Peyer's patch (tissue), 4 donors: Measurements from ENCODE around the gene PRAMEF17. TPM values are rescaled to one million over a fixed set of nuclear protein-coding genes. Genes with fewer than 3 reads are reported as not detected.
"Not testable (repeated sequence)": the region's sequence is repeated elsewhere in the genome, so short reads cannot be mapped to it uniquely, and the experiment has no call there.

Experiments used
- DNase-seq, 3 donors: peaks; one replicate each; pipeline ENCODE4 v3.0.0-alpha.2; 2017 to 2019
- H3K27ac ChIP-seq, 4 donors: fragments of 200-600 bp; sonication (generic); one replicate each; pipeline ENCODE4 v1.5.1; 2016 to 2019
- H3K27me3 ChIP-seq, 2 donors: fragments of 200-600 bp; sonication (generic); one replicate each; pipeline ENCODE4 v1.5.1; 2019
- H3K36me3 ChIP-seq, 3 donors: fragments of 200-600 bp; sonication (generic); one replicate each; pipeline ENCODE4 v1.5.1; 2016 to 2019
- H3K4me1 ChIP-seq, 4 donors: fragments of 200-600 bp; sonication (generic); one replicate each; pipeline ENCODE4 v1.5.1; 2016 to 2019
- H3K4me3 ChIP-seq, 4 donors: fragments of 200-600 bp; sonication (generic); 1 replicate in 3 of 4; 2 replicates in 1 of 4; pipeline ENCODE4 v1.5.1; 2016 to 2019; ENCODE audit warnings: mild to moderate bottlenecking in 1 of 4
- H3K9me3 ChIP-seq, 4 donors: fragments of 200-600 bp; sonication (generic); one replicate each; pipeline ENCODE4 v1.5.1; 2016 to 2019; ENCODE audit warnings: mild to moderate bottlenecking in 1 of 4
- POLR2A ChIP-seq, 2 donors: fragments of 450-650 bp; IDR thresholded peaks; one replicate each; pipeline ENCODE4 v1.5.1; 2017; ENCODE audit warnings: antibody characterized with exemption in 2 of 2, mild to moderate bottlenecking in 2 of 2, moderate library complexity in 2 of 2
- total RNA-seq, 4 donors: library from RNA; depleted of rRNA; stranded (reverse); fragments of >200 nt; gene quantifications; one replicate each; pipeline ENCODE4 v1.1.0, GENCODE V29; 2016
- TF ChIP-seq, protein P1 (sequence below), 6 experiments: fragments of 450-650 bp in 4 of 6; fragments of 200-600 bp in 2 of 6; sonication (generic) in 1 of 6; IDR thresholded peaks; one replicate each; pipeline ENCODE4 v1.5.1; 2017 to 2019; ENCODE audit warnings: antibody characterized with exemption in 6 of 6, mild to moderate bottlenecking in 3 of 6, moderate library complexity in 1 of 6

The PRAMEF17 gene
- total RNA-seq, 4 donors from 2014 or later: not detected

GRCh38 chr1:13395311-13395710, 5.9 kb downstream of the PRAMEF17 start:
- not testable (repeated sequence) for H3K4me1 ChIP-seq, DNase-seq, H3K27me3 ChIP-seq, H3K27ac ChIP-seq, H3K36me3 ChIP-seq, H3K4me3 ChIP-seq, H3K9me3 ChIP-seq

DNA sequence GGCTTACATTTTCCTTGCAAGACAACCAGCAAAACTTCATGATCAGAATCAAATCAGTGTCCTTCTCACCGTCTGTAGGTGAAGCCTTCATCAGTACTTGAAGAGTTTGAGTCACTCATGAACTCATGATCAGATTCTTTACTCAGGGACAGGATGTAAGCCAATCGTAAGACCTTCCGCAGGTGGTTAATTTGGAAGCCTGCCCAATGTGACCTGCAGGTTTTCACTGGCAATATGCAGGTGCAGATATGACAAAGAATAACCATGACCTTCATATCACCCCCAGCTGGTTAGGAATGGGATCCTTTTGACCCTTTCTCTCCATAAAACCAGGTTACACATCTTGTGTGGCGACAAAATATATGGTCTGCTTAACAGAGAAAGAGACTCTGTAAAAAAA, 18.4 kb downstream of the PRAMEF17 start:
- Histone ChIP-seq H3K36me3 (no peaks in the 10 kb centered on the region), H3K4me1 (no peaks in the 10 kb centered on the region), H3K27me3 (no peaks in the 10 kb centered on the region), H3K9me3 (no peaks in the 10 kb centered on the region), H3K27ac (no peak overlapping the region), H3K4me3 (no peak overlapping the region)
- DNase-seq: no peak
- TF ChIP-seq, protein P1, sequence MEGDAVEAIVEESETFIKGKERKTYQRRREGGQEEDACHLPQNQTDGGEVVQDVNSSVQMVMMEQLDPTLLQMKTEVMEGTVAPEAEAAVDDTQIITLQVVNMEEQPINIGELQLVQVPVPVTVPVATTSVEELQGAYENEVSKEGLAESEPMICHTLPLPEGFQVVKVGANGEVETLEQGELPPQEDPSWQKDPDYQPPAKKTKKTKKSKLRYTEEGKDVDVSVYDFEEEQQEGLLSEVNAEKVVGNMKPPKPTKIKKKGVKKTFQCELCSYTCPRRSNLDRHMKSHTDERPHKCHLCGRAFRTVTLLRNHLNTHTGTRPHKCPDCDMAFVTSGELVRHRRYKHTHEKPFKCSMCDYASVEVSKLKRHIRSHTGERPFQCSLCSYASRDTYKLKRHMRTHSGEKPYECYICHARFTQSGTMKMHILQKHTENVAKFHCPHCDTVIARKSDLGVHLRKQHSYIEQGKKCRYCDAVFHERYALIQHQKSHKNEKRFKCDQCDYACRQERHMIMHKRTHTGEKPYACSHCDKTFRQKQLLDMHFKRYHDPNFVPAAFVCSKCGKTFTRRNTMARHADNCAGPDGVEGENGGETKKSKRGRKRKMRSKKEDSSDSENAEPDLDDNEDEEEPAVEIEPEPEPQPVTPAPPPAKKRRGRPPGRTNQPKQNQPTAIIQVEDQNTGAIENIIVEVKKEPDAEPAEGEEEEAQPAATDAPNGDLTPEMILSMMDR (IDR thresholded peaks at IDR 0.05): no peak
- TF ChIP-seq POLR2A (IDR thresholded peaks at IDR 0.05): no peak

GRCh38 chr1:13410150-13410549, 20.7 kb downstream of the PRAMEF17 start, which contains the start of gene PRAMEF20:
PRAMEF20 (plus strand) TSS chr1:13410450; CDS start chr1:13416355, 5,905 bp downstream.
- not testable (repeated sequence) for H3K9me3 ChIP-seq, H3K36me3 ChIP-seq, H3K27ac ChIP-seq, H3K27me3 ChIP-seq, H3K4me3 ChIP-seq, H3K4me1 ChIP-seq, DNase-seq

DNA sequence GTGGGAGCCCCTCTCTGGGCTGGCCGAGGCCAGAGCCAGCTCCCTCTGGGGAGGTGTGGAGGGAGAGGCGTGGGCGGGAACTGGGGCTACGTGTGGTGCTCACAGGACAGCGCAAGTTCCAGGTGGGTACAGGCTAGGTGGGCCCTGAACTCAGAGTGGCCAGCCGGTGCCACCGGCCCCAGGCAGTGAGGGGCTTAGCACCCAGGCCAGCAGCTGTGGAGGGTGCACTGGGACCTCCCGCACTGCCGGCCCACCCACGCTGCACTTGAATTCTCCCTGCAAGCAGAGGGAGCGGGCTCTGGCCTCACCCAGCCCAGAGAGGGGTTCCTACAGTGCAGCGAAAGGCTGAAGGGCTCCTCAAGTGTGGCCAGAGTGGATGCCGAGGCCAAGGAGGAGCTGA, 41.1 kb downstream of the PRAMEF17 start:
- no peak for TF ChIP-seq POLR2A (IDR thresholded peaks at IDR 0.05)
- TF ChIP-seq, protein P1 (IDR thresholded peaks at IDR 0.05): no peak
- H3K9me3 ChIP-seq: no peaks in the 10 kb centered on the region
- H3K4me1 ChIP-seq: no peaks in the 10 kb centered on the region
- no peak overlapping the region for H3K4me3 ChIP-seq
- H3K36me3 ChIP-seq: no peaks in the 10 kb centered on the region
- no peaks in the 10 kb centered on the region for H3K27me3 ChIP-seq
- no peak overlapping the region for H3K27ac ChIP-seq
- DNase-seq: no peak

- H3K27ac ChIP-seq: no peak overlapping the region
- no peaks in the 10 kb centered on the region for H3K4me1 ChIP-seq
- TF ChIP-seq, protein P1 (IDR thresholded peaks at IDR 0.05): no peak
- no peak for TF ChIP-seq POLR2A (IDR thresholded peaks at IDR 0.05)
- H3K27me3 ChIP-seq: no peaks in the 10 kb centered on the region
- no peak for DNase-seq
- no peaks in the 10 kb centered on the region for H3K36me3 ChIP-seq
- H3K9me3 ChIP-seq: no peaks in the 10 kb centered on the region
- H3K4me3 ChIP-seq: no peak overlapping the region
Measured at GRCh38 chr1:13432251-13432650, 42.8 kb downstream of the PRAMEF17 start.

GRCh38 chr1:13433694-13434358, 44.4 kb downstream of the PRAMEF17 start:
- not testable (repeated sequence) for H3K4me1 ChIP-seq, H3K36me3 ChIP-seq, H3K27ac ChIP-seq, H3K27me3 ChIP-seq, DNase-seq, H3K9me3 ChIP-seq, H3K4me3 ChIP-seq

DNA sequence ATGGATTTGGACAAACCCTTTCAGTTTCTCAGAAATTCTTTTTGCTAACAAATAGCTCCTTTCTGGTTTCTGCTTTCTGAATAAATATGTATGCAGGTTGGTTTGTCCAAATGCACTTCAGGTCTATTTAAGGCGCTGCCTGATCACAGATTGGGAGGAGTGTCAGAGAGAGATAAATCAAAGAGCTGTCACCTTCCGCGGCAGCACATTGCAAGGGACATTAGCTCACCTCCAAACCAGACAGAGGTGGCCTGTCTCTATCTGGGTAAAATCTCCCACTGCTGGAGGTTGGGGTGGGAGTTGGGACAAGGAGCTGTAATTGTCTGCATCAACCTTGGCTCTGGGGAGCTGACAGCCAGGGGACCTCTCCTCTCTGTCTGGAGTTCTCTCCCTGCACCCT, 46.0 kb downstream of the PRAMEF17 start:
- H3K27me3 ChIP-seq: no peaks in the 10 kb centered on the region
- H3K9me3 ChIP-seq: no peaks in the 10 kb centered on the region
- no peaks in the 10 kb centered on the region for H3K36me3 ChIP-seq
- no peak overlapping the region for H3K4me3 ChIP-seq
- TF ChIP-seq, protein P1 (IDR thresholded peaks at IDR 0.05): no peak
- TF ChIP-seq POLR2A (IDR thresholded peaks at IDR 0.05): no peak
- no peak for DNase-seq
- no peaks in the 10 kb centered on the region for H3K4me1 ChIP-seq
- no peak overlapping the region for H3K27ac ChIP-seq

- H3K36me3 ChIP-seq, H3K27ac ChIP-seq, H3K4me1 ChIP-seq, H3K27me3 ChIP-seq, H3K4me3 ChIP-seq, H3K9me3 ChIP-seq, DNase-seq: not testable (repeated sequence)
Measured at GRCh38 chr1:13439104-13439783, 49.8 kb downstream of the PRAMEF17 start.
